ENCODE results near the gene FOXQ1.
"Not testable (repeated sequence)": the region's sequence is repeated elsewhere in the genome, so short reads cannot be mapped to it uniquely, and the experiment has no call there.

Gene FOXQ1

GRCh38 chr6:1324936-1325335 is 13.0 kb downstream of the FOXQ1 start:
- no peak for DNase-seq

DNA sequence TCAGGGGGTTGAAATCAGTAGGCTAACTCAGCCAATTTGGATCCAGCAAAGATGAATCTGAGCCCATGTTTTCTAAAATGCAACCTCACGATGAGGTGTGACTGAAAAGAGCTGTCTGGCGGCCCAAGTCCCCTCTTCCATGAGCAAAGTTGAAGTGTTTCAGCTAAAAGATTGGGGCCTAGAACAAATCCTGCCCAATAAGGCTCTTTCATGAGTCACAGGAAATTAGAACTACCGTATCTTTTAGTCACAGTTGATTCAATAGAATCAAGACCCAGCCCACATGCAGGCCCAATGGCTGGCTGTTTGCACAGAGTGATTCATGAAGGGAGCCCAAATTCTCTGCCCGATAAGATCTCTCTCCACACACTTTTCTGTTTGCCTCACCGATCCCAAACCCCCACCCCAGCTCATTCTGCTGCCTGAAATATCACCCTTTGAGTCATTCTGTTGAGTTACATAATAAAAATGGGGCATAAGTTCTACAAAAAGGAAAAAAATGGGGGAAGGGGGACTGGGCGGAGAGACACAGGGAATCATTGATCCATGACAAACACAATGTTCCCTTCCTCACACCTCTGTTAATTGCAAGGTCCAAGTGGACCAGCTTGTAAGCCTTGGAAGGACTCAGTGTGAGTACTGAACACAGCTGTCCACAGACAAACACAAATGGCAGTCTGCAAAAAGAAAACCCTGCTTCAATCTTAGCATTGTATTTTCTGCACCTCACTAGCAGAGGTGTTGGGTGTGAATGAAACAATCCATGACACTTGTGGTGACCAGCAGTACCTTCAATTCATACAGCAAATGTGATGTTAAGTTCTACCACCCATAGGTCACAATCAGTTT is 13.8 kb downstream of the FOXQ1 start:
- no peak for DNase-seq

- DNase-seq: no peak
Measured at GRCh38 chr6:1326535-1327121, 14.7 kb downstream of the FOXQ1 start.

DNA sequence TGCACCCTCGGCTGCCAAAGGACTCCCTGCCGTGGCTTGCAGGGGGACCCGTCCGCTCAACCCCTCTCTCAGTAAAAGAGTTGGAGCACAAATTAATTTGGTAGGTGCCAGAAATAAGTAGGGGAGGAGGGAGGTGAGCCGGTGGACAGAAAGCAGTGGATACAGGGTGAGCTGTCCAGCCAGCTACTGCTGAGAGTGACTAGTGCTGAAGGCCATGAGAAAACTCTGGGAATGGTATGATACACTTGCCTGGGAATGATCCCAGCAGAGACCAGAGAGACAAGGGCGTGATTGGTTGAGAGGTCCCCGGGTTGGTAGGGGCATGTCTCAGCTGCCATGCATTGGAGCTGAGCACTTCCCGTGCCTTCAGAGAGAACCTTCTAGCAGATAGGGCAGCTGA is 15.7 kb downstream of the FOXQ1 start:
- DNase-seq: no peak

GRCh38 chr6:1328129-1328800 is 16.4 kb downstream of the FOXQ1 start:
- no peak for DNase-seq

GRCh38 chr6:1329708-1330107 is 17.8 kb downstream of the FOXQ1 start:
- DNase-seq: no peak

DNA sequence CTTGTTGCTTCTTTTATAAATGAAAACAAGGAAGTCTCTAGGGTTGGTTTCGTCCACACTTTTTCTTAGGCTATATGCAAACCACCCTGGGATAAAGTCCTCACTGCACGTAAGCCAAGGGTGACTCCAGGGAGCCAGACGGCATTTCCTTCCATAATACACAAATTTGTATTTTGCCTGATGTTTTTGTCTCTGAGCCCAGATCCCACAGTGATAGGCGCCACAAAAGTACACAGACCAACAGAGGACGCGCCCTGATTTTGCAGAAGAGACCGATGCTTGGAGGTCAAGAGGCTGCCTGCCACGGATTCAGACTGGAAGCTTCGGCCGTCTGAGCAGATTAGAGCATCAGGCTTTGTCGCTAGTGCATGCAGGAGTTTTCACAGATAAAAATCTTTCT is 22.8 kb downstream of the FOXQ1 start:
- no peak for DNase-seq

DNA sequence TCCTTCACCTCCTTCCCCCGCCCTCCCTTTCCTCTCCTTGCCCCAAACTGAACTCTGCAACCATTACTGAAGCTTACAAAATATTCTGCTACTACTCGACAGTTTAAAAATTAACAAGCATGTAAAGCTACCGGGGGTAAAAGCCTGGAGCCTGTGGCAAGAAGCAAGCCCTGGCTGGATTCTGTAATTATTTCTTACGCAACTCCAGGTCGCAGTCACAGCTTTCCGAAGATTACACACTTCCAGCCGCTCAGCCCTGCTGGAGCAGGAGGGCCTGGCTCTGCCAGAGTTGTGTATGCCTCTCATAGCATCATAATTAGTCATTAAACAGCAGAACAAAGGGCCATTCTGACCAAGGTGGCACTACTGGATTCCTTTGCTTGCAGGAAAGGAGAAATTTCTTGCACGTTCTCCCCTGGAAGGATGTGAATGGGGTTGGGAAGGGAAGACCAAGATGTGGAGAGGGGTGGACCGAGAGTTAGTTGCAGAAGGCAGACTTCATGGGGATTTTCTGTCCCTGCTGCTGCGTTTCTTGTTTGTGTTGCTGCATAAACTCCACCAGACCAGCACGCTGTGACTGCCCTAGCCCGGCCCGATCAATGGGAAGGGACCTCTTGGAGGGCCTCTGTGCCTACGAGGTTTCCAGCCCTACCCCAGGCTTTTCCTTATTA is 23.6 kb downstream of the FOXQ1 start:
- no peak for DNase-seq

- DNase-seq: peak; percentile 5
Measured at GRCh38 chr6:1336246-1336843, 24.4 kb downstream of the FOXQ1 start.

- DNase-seq: no peak
Measured at GRCh38 chr6:1337791-1338190, 25.9 kb downstream of the FOXQ1 start.

DNA sequence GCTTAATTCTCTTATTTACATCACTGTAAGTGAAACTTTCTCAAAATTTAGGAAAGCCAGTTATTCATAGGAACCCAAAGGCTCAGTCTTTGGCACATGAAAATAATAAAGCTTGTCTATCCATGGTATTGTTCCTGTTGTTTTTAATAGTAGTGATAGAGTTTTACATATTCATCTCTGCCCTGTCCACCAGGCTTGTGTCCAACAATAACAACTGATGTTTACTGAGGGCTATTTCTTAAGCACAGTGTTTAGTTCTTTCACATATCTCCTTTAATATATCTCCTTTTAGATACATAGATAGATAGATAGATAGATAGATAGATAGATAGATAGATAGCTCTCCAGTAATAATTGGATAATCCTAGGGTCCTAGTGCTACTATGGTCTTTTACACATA is 34.2 kb downstream of the FOXQ1 start:
- no peak for DNase-seq

DNA sequence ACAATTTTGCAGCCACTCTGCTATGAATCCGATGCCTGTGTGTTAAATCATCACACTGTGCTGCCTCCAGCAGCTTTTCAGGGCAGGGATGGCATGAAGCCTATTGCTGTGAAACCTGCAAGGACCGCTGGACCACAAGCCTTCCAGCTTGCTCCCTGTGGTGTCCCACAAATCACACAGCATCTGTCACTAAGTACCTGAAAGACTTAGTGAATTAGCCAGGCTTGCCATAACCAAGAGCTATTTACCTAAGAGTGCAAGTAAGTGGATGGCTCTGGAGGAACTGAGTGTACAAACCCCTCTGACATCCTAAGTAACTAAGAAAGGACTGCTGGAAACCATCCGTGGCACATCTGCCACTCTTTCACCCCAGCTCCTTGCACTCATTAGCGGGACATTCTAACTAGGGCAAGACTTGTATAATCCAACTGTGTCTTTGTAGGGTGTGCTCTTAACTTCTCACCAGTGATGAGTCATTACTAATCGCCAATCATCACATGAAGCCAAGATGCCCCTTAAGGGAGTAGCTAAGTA is 34.7 kb downstream of the FOXQ1 start:
- DNase-seq: no peak

DNA sequence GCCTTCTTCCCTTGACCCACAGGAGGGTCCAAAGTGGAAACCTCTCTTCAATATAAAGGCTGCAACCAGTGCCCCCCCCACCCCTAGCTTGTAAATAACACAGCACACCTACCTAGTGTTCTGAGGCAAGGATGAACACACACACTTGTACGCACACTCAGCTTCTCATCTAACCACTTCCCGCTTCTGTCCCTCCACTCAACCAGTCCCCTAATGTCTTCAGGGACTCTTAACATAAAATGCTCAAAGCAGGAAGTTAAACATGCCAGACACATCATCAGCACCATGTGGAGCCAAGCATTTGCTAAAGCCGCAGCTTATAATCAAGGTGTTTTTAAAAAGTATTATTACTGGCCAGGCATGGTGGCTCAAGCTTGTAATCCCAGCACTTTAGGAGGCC is 35.3 kb downstream of the FOXQ1 start:
- DNase-seq: no peak

GRCh38 chr6:1348675-1349074 is 36.8 kb downstream of the FOXQ1 start:
- DNase-seq: no peak

DNA sequence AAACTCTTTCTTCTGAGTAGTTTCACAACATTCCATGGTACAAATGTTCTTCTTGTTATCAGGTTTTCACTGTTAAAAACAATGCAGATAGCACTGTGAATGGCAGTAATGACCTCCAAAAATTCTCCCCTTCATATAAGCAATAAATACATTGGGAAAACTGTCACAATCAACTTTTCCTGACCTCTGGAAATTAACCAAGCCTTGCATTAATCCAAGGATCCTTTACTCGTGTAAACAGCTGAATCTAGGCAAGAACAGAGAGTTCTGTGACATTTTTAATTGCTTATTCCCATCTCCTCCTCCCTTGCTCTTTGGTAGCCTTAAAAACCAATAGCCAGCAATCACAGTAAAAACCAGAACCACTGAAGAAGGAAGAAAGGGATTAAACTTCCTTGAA is 37.8 kb downstream of the FOXQ1 start:
- no peak for DNase-seq

DNA sequence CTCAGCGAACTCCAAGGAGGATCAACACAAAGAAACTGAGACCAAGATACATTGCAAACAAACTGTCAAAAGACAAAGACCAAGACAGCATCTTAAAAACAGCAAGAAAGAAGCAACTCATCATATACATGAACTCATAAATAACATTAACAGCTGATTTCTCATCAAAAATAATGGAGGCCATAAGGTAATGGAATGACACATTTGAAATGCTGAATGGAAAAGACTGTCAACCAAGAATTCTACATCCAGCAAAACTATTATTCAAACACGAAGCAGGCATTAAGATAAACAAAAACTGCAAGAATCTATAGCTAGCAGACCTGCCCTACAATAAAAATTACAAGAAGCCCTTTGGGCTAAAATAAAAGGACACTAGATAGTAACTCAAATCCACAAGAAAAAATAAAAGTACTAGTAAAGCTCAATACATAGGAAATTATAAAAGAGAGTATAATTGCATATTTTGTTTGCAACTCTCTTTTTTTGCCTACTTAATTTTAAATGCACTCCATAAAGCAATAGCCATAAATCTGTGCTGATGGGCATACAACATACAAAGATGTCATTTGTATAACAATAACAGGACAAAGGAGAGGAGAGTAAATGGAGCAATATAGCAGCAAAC is 39.6 kb downstream of the FOXQ1 start:
- no peak for DNase-seq

DNA sequence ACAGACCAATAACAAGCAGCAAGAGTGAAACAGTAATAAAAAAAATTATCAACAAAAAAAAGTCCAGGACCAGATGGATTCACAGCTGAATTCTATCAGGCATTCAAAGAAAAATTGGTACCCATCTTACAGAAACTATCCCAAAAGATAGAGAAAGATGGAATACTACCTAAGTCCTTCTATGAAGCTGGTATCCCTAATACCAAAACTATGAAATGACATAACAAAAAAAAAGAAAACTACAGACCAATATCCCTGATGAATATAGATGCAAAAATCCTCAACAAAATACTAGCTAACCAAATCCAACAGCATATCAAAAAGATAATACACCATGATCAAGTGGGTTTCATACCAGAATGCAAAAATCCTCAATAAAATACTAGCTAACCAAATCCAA is 43.2 kb downstream of the FOXQ1 start:
- DNase-seq: not testable (repeated sequence)

GRCh38 chr6:1361717-1362116 is 49.8 kb downstream of the FOXQ1 start:
- DNase-seq: not testable (repeated sequence)

- no peak for DNase-seq
Measured at GRCh38 chr6:1362643-1363042, 50.7 kb downstream of the FOXQ1 start.

- DNase-seq: no peak
Measured at GRCh38 chr6:1363298-1363697, 51.4 kb downstream of the FOXQ1 start.

GRCh38 chr6:1363729-1364572 is 52.1 kb downstream of the FOXQ1 start:
- no peak for DNase-seq
